Vagina (tissue), 2 donors: ENCODE data around the gene MFF.

ENCODE experiments used
- CTCF ChIP-seq, 3 experiments: fragments of 450-650 bp in 2 of 3; fragments of 200-600 bp in 1 of 3; sonication (generic) in 1 of 3; IDR thresholded peaks; one replicate each; pipeline ENCODE4 v1.5.1; 2017 to 2019; ENCODE audit warnings: antibody characterized with exemption in 3 of 3, mild to moderate bottlenecking in 2 of 3, moderate library complexity in 2 of 3
- POLR2A ChIP-seq, 2 donors: fragments of 450-650 bp; IDR thresholded peaks; one replicate each; pipeline ENCODE4 v1.6.1; 2017; ENCODE audit warnings: antibody characterized with exemption in 2 of 2, mild to moderate bottlenecking in 2 of 2, moderate library complexity in 2 of 2
- POLR2AphosphoS5 ChIP-seq, 2 donors: sonication (generic); formaldehyde crosslinking; IDR thresholded peaks; one replicate each; pipeline ENCODE4 v1.9.0; 2017; ENCODE audit warnings: antibody characterized with exemption in 2 of 2, mild to moderate bottlenecking in 2 of 2, low read depth in 1 of 2; ENCODE audit not compliant: insufficient read depth in 1 of 2

DNA sequence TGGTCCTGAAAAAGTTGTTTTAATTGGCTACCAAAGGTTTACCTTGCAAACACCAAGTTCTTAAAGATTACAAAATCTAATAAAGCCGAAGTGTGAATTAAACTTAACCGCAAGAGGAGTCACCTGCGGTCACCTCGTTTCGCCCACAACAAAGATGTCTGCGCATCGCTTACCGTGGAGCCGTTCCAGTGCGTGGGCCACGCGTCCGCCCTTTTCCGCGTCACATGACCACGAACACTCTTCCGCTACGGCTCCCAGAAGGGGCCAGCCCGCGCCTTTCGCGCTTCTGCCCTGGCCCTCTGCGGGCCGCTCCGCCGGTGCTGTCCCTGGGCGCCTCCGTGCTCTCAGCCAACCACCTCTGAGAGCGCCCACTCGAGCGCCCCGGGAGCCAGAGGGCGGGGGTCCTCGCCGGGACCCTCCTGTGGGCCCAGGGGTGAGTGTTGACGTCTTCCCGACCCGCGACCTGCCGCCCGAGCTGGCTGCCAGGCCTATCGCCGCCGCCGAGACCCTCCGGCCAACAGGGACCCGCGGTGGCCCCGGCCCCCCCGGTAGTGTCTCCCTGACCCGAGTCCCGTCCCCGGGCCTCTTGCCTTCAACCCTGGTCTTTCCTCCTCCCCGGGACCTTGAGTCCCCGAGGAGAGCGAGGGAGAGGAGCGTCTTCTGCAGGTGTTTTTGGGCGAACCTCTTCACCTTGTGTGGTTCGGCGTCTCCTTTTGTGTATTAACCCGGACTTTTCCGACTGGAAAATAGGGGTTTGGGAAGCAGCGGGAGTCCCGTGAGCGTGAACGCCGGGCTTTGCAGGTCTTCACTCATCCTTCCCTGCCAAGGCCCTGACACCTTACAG, at the start of gene MFF:
- peak in 1 of 3 experiments; percentile 25 for TF ChIP-seq CTCF (IDR thresholded peaks at IDR 0.05)
- peak in 1 of 2 donors; percentile 58 for TF ChIP-seq POLR2A (IDR thresholded peaks at IDR 0.05)
- peak; percentile 94 for TF ChIP-seq POLR2AphosphoS5 (IDR thresholded peaks at IDR 0.05; ENCODE audit: insufficient read depth in 1 of 2, low read depth in 1 of 2)
